H1 (cell line): ENCODE data around the gene ZNF281. TPM values are rescaled to one million over a fixed set of nuclear protein-coding genes. Genes with fewer than 3 reads are reported as not detected.
A peak's percentile ranks its signal among the peaks of the same experiment; 100 is the strongest.

Experiments
- ATF2 ChIP-seq: IDR thresholded peaks from 2 replicates; pipeline ENCODE4 v1.6.1; 2012; ENCODE audit warnings: low read length, inconsistent platforms
- CHD7 ChIP-seq: fragments of 300-600 bp; sonication (generic); IDR thresholded peaks from 2 replicates; pipeline ENCODE4 v1.7.1; 2012; ENCODE audit warnings: low read length, moderate library complexity, mild to moderate bottlenecking, inconsistent platforms; ENCODE audit not compliant: insufficient replicate concordance
- CREB1 ChIP-seq: IDR thresholded peaks from 2 replicates; pipeline ENCODE4 v1.6.1; 2012; ENCODE audit warnings: inconsistent platforms
- MAX ChIP-seq: IDR thresholded peaks from 2 replicates; pipeline ENCODE4 v1.6.1; 2012; ENCODE audit warnings: inconsistent platforms
- PHF8 ChIP-seq: fragments of 200-600 bp; sonication (generic); conservative IDR thresholded peaks from 2 replicates; pipeline ENCODE4 v1.7.1; 2012; ENCODE audit warnings: low read depth, mild to moderate bottlenecking, inconsistent platforms, low read length, moderate library complexity
- SP2 ChIP-seq: IDR thresholded peaks from 2 replicates; pipeline ENCODE4 v1.6.1; 2012; ENCODE audit warnings: mild to moderate bottlenecking, low read length, inconsistent platforms
- YY1 ChIP-seq: IDR thresholded peaks from 2 replicates; pipeline ENCODE4 v1.6.1; 2011; ENCODE audit warnings: low read depth, mild to moderate bottlenecking, low read length
- polyA plus RNA-seq, 7 experiments: library from polyadenylated mRNA; depleted of rRNA in 3 of 7; stranded (reverse) in 5 of 7; unstranded in 2 of 7; fragments of >200 nt in 5 of 7; fragments of 200-250 nt in 2 of 7; gene quantifications; 1 replicate in 5 of 7; 2 replicates in 1 of 7; 4 replicates in 1 of 7; pipeline versions ENCODE4 v1.2.1 to v1.2.3, GENCODE V29; 2011 to 2013; ENCODE audit warnings: missing spikeins in 2 of 7, mixed read lengths in 2 of 7
- total RNA-seq: library from RNA; stranded (reverse); fragmentation: NEBNext Ultra II Directional; extraction: Animal tissue kit (Norgen Biotek cat#: 25700); gene quantifications from 2 replicates; pipeline ENCODE4 v1.2.1, GENCODE V29; 2021

The ZNF281 gene
- total and polyA plus RNA-seq, 2 of the 8 experiments (the other 6 are each of a cell fraction or from before 2014, with no cell fraction given): 19.5 to 61.4 TPM

- TF ChIP-seq YY1 (0 out of 2 replicates have a peak, but pooled peaks have one; percentile 40), CREB1 (peak; percentile 67), SP2 (peak; percentile 14; the same call in 1 of the 2 replicates), PHF8 (peak; percentile 61), MAX (no peak), CHD7 (peak; percentile 4), ATF2 (no peak)
Observed at GRCh38 chr1:200411406-200412257, 1.8 kb upstream of the ZNF281 start (continued).
